HCT116 (cell line): ENCODE measurements around the gene TM4SF4.

ENCODE experiments used
- CTCF ChIP-seq, 3 experiments: fragments of 200-600 bp in 1 of 3; sonication (generic) in 1 of 3; IDR thresholded peaks in 2 of 3; conservative IDR thresholded peaks in 1 of 3; 2 replicates each; pipeline ENCODE4 v1.5.1; 2012 to 2017; ENCODE audit warnings: low read depth in 2 of 3, low read length in 2 of 3, antibody characterized with exemption in 1 of 3, borderline replicate concordance in 1 of 3, control low read depth in 1 of 3, mild to moderate bottlenecking in 1 of 3, mixed read lengths in 1 of 3, mixed run types in 1 of 3, moderate library complexity in 1 of 3; ENCODE audit not compliant: insufficient read depth in 1 of 3
- EZH2phosphoT487 ChIP-seq: fragments of 200-600 bp; IDR thresholded peaks from 2 replicates; pipeline ENCODE4 v1.6.1; 2018; ENCODE audit warnings: antibody characterized with exemption, borderline replicate concordance
- SP1 ChIP-seq: IDR thresholded peaks from 2 replicates; pipeline ENCODE4 v1.6.1; 2012; ENCODE audit warnings: low read depth
- TCF7L2 ChIP-seq: IDR thresholded peaks from 2 replicates; pipeline ENCODE4 v1.7.0; 2011; ENCODE audit warnings: borderline replicate concordance, inconsistent platforms; ENCODE audit not compliant: insufficient read depth, insufficient read length; ENCODE audit errors: extremely low read depth
- ZBTB33 ChIP-seq: IDR thresholded peaks from 2 replicates; pipeline ENCODE4 v1.6.1; 2011; ENCODE audit warnings: mild to moderate bottlenecking, low read length, moderate library complexity; ENCODE audit not compliant: insufficient replicate concordance; ENCODE audit errors: extremely low read depth

DNA sequence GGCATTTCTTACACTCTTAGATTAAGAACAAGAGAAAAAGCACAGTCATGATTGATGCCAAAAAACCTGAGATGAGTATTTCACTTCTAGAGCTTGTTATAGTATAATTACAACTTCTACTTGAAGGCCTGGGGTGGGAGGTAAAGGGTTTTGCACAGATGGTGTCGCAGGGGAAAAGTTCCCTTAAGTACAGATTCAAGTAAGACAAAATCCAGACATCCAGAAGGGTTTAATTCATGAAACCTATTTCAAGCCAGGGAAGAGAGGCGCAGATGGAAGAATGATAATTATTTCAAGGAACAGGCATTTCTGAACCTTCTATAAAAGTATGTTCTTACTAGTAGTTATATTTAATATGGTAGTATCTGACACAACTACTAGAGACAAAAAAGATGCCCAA is 70.6 kb downstream of the TM4SF4 start:
- TF ChIP-seq CTCF (IDR thresholded peaks at IDR 0.05 in 2 of 3, conservative IDR thresholded peaks at IDR 0.05 in 1 of 3; ENCODE audit: borderline replicate concordance in 1 of 3, insufficient read depth in 1 of 3, low read depth in 2 of 3, low read length in 2 of 3): no peak
- no peak for TF ChIP-seq TCF7L2
- TF ChIP-seq SP1: no peak
- no peak for TF ChIP-seq EZH2phosphoT487
- TF ChIP-seq ZBTB33: no peak
